ENCODE results near the gene EFCAB12. TPM values are rescaled to one million over a fixed set of nuclear protein-coding genes. Genes with fewer than 3 reads are reported as not detected.
A peak's percentile ranks its signal among the peaks of the same experiment; 100 is the strongest.
"Not testable (repeated sequence)": the region's sequence is repeated elsewhere in the genome, so short reads cannot be mapped to it uniquely, and the experiment has no call there.

Gene EFCAB12
- total and polyA plus RNA-seq, 2 experiments from 2014 or later, result not detected

DNA sequence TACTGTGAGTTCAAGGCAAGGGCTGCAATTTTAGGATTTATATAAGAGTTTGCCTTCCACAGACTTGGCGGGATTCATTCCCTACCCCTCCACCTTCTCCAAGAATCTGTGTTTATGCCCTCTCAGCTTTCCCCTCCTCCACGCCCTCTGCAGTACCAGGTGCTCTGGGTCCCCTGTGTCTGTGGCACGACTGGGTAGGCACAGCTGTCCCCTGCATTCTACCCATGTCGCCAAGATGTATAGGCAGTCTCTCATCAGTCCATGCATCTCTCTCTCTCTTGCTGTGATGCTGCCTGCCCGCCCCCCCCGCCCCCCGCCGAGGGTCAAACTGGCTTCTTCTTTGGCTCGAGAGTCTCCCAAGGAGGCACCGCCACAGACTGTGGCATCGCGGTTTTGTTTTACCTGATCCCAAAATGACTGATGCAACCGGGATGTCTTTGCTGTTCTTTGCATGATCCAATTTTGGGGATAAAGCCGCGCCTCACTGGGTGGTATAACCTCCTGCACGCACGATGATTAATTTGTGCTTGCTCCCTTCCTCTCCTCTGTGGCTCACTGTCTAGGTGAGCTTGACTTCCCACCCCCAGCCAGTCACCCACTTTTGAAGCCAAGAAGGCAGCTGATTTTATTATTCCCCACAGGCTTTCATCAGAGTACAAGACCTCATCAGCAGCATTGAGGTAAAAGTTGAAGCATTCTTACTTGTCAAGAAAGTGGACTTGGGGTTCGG, 43.7 kb downstream of the EFCAB12 start:
- Histone ChIP-seq H3K36me3 (ENCODE audit: low read depth) (0 out of 2 replicates have a peak, but pooled peaks cover 4% of the 10 kb centered on the region), H3K79me2 (ENCODE audit: insufficient read depth) (no peaks in the 10 kb centered on the region), H3K4me1 (ENCODE audit: insufficient read depth) (peaks cover 15% of the 10 kb centered on the region), H2AFZ (no peak overlapping the region), H3K27me3 (replicated peaks; ENCODE audit: insufficient read depth) (no peaks in the 10 kb centered on the region), H3F3A (ENCODE audit: insufficient read depth) (peaks cover 14% of the 10 kb centered on the region), H3K9me3 (ENCODE audit: low read depth) (no peaks in the 10 kb centered on the region), H3K9ac (no peak overlapping the region), H3K4me3 (no peak overlapping the region), H3K4me2 (ENCODE audit: unreplicated experiment) (no peak overlapping the region), H3K27ac (no peak overlapping the region), H4K20me1 (ENCODE audit: insufficient read depth) (no peaks in the 10 kb centered on the region), H3K9me2 (ENCODE audit: insufficient read depth) (no peaks in the 10 kb centered on the region)
- no peak for DNase-seq
- TF ChIP-seq EZH2phosphoT487 (IDR thresholded peaks at IDR 0.05; ENCODE audit: insufficient read depth, low read depth) (no peak), EZH2 (IDR thresholded peaks at IDR 0.05; ENCODE audit: insufficient read depth, poor library complexity, severe bottlenecking) (no peak)
- in situ Hi-C loops (cut with MboI), result no loop called here
- WGBS, 2 experiments (ENCODE audit: low coverage in 1 of 2, low lambda C conversion rate in 2 of 2, missing lambda C conversion rate in 2 of 2), result 63 to 65% methylated on average over 17 to 18 of the region's 18 CpGs

DNA sequence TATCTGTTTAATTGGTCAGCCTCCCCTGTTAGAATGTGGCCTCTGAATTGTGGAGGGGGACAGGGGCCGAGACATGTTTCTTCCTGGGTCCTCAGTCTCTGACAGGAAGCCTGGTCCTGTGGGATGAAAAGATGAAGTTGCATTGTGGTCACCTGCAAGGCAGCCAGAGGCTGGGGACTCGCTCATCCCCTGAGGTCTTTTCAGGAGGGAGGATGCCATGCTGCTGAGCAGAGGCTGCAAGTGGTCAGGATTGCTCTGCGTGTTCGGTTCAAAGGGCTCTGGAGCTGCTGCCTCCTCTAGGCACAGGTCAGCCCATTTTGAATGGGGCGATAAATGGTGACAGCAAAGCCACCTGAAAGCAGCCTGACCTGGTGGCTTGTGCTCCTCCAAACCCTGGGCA, 44.3 kb downstream of the EFCAB12 start:
- H4K20me1 ChIP-seq (ENCODE audit: insufficient read depth); H2AFZ ChIP-seq; H3K9me2 ChIP-seq (ENCODE audit: insufficient read depth); H3K4me1 ChIP-seq (ENCODE audit: insufficient read depth); H3K4me2 ChIP-seq (ENCODE audit: unreplicated experiment); in situ Hi-C loops (cut with MboI); H3K4me3 ChIP-seq; H3K27ac ChIP-seq; H3K79me2 ChIP-seq (ENCODE audit: insufficient read depth); H3K36me3 ChIP-seq (ENCODE audit: low read depth); H3K27me3 ChIP-seq (replicated peaks; ENCODE audit: insufficient read depth); H3K9ac ChIP-seq; H3F3A ChIP-seq (ENCODE audit: insufficient read depth); H3K9me3 ChIP-seq (ENCODE audit: low read depth); DNase-seq: not testable (repeated sequence)
- WGBS, 2 experiments (ENCODE audit: low coverage in 1 of 2, low lambda C conversion rate in 2 of 2, missing lambda C conversion rate in 2 of 2), result 92 to 100% methylated on average over 5 of the region's 5 CpGs

DNA sequence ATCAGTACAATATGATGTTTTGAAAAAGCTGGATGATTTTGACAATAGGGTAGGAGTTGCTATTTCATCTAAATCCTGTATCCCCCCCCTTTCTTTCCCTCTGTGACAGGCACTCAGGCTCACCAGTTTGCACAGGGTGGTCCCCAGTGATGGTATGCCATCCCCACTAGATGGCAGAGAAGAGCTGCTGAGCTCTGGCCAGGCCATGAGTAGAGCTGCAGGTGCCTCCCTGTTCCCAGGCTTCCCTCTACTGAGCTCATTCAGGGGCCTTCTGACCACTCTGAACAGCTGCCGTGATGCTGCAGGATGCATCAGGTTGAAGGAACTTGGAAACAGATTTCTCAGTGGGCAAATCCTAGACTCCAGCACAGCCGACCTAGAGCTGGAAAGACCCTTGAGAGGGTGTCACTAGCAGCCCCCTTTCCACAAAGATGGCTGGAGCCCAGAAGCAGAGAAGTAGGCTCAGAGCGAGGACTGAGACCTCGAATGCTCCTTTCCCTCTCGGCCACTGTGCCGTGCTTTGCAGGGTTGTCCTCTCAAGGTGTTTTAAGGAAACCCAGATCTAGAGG, 45.1 kb downstream of the EFCAB12 start:
- H3F3A ChIP-seq (ENCODE audit: insufficient read depth), result 0 out of 2 replicates have a peak, but pooled peaks cover 4% of the 10 kb centered on the region
- H3K27me3 ChIP-seq (replicated peaks; ENCODE audit: insufficient read depth), result no peaks in the 10 kb centered on the region
- no peaks in the 10 kb centered on the region for H3K36me3 ChIP-seq (ENCODE audit: low read depth)
- no peak overlapping the region for H3K9ac ChIP-seq
- peak; percentile 82 for DNase-seq
- WGBS, 2 experiments (ENCODE audit: low coverage in 1 of 2, low lambda C conversion rate in 2 of 2, missing lambda C conversion rate in 2 of 2), result 24 to 36% methylated on average over 6 of the region's 6 CpGs
- no peak overlapping the region for H3K27ac ChIP-seq
- H4K20me1 ChIP-seq (ENCODE audit: insufficient read depth), result no peaks in the 10 kb centered on the region
- no peaks in the 10 kb centered on the region for H3K9me2 ChIP-seq (ENCODE audit: insufficient read depth)
- no peaks in the 10 kb centered on the region for H3K9me3 ChIP-seq (ENCODE audit: low read depth)
- in situ Hi-C loops (cut with MboI), result no loop called here
- H2AFZ ChIP-seq, result no peak overlapping the region
- no peaks in the 10 kb centered on the region for H3K79me2 ChIP-seq (ENCODE audit: insufficient read depth)
- H3K4me3 ChIP-seq, result no peak overlapping the region
- TF ChIP-seq EZH2phosphoT487 (IDR thresholded peaks at IDR 0.05; ENCODE audit: insufficient read depth, low read depth) (no peak), EZH2 (IDR thresholded peaks at IDR 0.05; ENCODE audit: insufficient read depth, poor library complexity, severe bottlenecking) (no peak)
- no peak overlapping the region for H3K4me2 ChIP-seq (ENCODE audit: unreplicated experiment)
- peaks cover 3% of the 10 kb centered on the region for H3K4me1 ChIP-seq (ENCODE audit: insufficient read depth)

DNA sequence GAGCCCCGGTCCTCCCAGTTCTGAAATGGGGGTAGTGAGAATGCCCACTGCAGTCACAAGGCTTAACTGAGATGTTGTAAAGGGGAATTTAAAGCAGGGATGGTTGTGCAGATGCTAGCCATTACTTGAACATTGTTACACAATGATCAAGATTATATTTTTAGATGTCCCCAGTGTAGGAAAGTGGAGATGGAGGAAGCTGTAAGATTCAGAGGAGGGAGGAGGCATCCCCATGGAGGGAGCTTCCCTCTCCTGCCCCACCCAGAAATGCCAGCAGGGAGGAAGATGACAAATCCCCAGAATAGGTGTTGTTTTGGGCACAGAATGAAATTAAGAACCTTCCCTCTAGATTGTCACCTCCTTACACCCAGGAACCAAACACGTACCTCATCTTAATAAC, 46.1 kb downstream of the EFCAB12 start:
- TF ChIP-seq EZH2phosphoT487 (IDR thresholded peaks at IDR 0.05; ENCODE audit: insufficient read depth, low read depth), result no peak
- TF ChIP-seq EZH2 (IDR thresholded peaks at IDR 0.05; ENCODE audit: insufficient read depth, poor library complexity, severe bottlenecking), result no peak
- Histone ChIP-seq H3K9me2 (ENCODE audit: insufficient read depth) (no peaks in the 10 kb centered on the region), H3K4me3 (no peak overlapping the region), H3K27ac (no peak overlapping the region), H3K4me2 (ENCODE audit: unreplicated experiment) (no peak overlapping the region), H2AFZ (no peak overlapping the region), H3K4me1 (ENCODE audit: insufficient read depth) (no peaks in the 10 kb centered on the region), H4K20me1 (ENCODE audit: insufficient read depth) (no peaks in the 10 kb centered on the region), H3K9me3 (ENCODE audit: low read depth) (no peaks in the 10 kb centered on the region), H3K79me2 (ENCODE audit: insufficient read depth) (no peaks in the 10 kb centered on the region), H3K27me3 (replicated peaks; ENCODE audit: insufficient read depth) (no peaks in the 10 kb centered on the region), H3K9ac (no peak overlapping the region), H3F3A (ENCODE audit: insufficient read depth) (no peaks in the 10 kb centered on the region), H3K36me3 (ENCODE audit: low read depth) (no peaks in the 10 kb centered on the region)
- in situ Hi-C loops (cut with MboI), result no loop called here
- DNase-seq, result peak; percentile 19
- WGBS, 2 experiments (ENCODE audit: low coverage in 1 of 2, low lambda C conversion rate in 2 of 2, missing lambda C conversion rate in 2 of 2), result 69 to 73% methylated on average over 2 of the region's 2 CpGs
